Thoracic aorta (tissue), 2 donors: Measurements from ENCODE around the gene TRIM69. TPM values are rescaled to one million over a fixed set of nuclear protein-coding genes. Genes with fewer than 3 reads are reported as not detected.

Experiments
- ATAC-seq: fragments of 150-250 bp; one replicate; pipeline ENCODE4 v1.8.0; 2017; ENCODE audit warnings: low read depth; ENCODE audit not compliant: insufficient number of reproducible peaks, low FRiP score
- DNase-seq: peaks from one replicate; pipeline ENCODE4 v3.0.0-alpha.2; 2020; ENCODE audit warnings: low spot score
- H3K27ac ChIP-seq, 2 donors: fragments of 200-600 bp; sonication (generic); 1 replicate in 1 of 2; 2 replicates in 1 of 2; pipeline ENCODE4 v1.5.1; 2016; ENCODE audit warnings: mild to moderate bottlenecking in 2 of 2, moderate library complexity in 2 of 2
- H3K27me3 ChIP-seq: fragments of 200-600 bp; sonication (generic); replicated peaks from 2 replicates; pipeline ENCODE4 v1.6.0; 2016; ENCODE audit warnings: mild to moderate bottlenecking; ENCODE audit not compliant: insufficient read depth
- H3K36me3 ChIP-seq: fragments of 200-600 bp; sonication (generic); one replicate; pipeline ENCODE4 v1.5.1; 2016
- H3K4me1 ChIP-seq, 2 donors: fragments of 200-600 bp; sonication (generic); 1 replicate in 1 of 2; 2 replicates in 1 of 2; pipeline versions ENCODE4 v1.5.1 to v1.6.0; 2016; ENCODE audit warnings: low read depth in 2 of 2, mild to moderate bottlenecking in 1 of 2; ENCODE audit not compliant: control insufficient read depth in 1 of 2
- H3K4me3 ChIP-seq: fragments of 200-600 bp; sonication (generic); 2 replicates; pipeline ENCODE4 v1.5.1; 2016; ENCODE audit warnings: mild to moderate bottlenecking
- H3K9me3 ChIP-seq: fragments of 200-600 bp; sonication (generic); 2 replicates; pipeline ENCODE4 v1.5.1; 2016
- CTCF ChIP-seq: fragments of 200-600 bp; sonication (generic); IDR thresholded peaks from one replicate; pipeline ENCODE4 v1.5.1; 2019; ENCODE audit warnings: antibody characterized with exemption
- total RNA-seq, 2 donors: library from RNA; depleted of rRNA; stranded (reverse); fragments of >200 nt; gene quantifications; one replicate each; pipeline versions ENCODE4 v1.1.0 to v1.2.3, GENCODE V29; 2016

TRIM69 gene
- total RNA-seq, 2 donors from 2014 or later: 10.4 to 65.0 TPM

GRCh38 chr15:44728576-44729407 is 7.5 kb upstream of the TRIM69 start:
- DNase-seq: peak; percentile 87
- Histone ChIP-seq H3K27me3 (no peaks in the 10 kb centered on the region), H3K9me3 (no peaks in the 10 kb centered on the region), H3K4me3 (peak overlapping the region; percentile 86), H3K27ac (peak overlapping the region; percentile 94 to 95), H3K36me3 (no peaks in the 10 kb centered on the region), H3K4me1 (peaks cover 20 to 37% of the 10 kb centered on the region in 2 donors)
- no peak for TF ChIP-seq CTCF
- peak; percentile 99 for ATAC-seq

GRCh38 chr15:44729408-44730127 is 6.8 kb upstream of the TRIM69 start:
- DNase-seq (no peak), ATAC-seq (peak; percentile 10)
- Histone ChIP-seq H3K4me3 (peak overlapping the region; percentile 86), H3K27ac (peak overlapping the region; percentile 94 to 95), H3K36me3 (no peaks in the 10 kb centered on the region), H3K4me1 (peaks cover 20 to 38% of the 10 kb centered on the region in 2 donors), H3K9me3 (no peaks in the 10 kb centered on the region), H3K27me3 (no peaks in the 10 kb centered on the region)
- no peak for TF ChIP-seq CTCF

GRCh38 chr15:44734839-44735481 is 1.4 kb upstream of the TRIM69 start:
- no peak for ATAC-seq
- H3K36me3 ChIP-seq: no peaks in the 10 kb centered on the region
- peak overlapping the region; percentile 62 to 80 for H3K27ac ChIP-seq
- H3K4me3 ChIP-seq: peak overlapping the region; percentile 55
- DNase-seq: no peak
- TF ChIP-seq CTCF: no peak
- peaks cover 23 to 31% of the 10 kb centered on the region in 2 donors for H3K4me1 ChIP-seq
- H3K9me3 ChIP-seq: no peaks in the 10 kb centered on the region
- no peaks in the 10 kb centered on the region for H3K27me3 ChIP-seq

GRCh38 chr15:44735482-44736180 is 697 bp upstream of the TRIM69 start:
- no peaks in the 10 kb centered on the region for H3K36me3 ChIP-seq
- peak; percentile 60 for ATAC-seq
- no peaks in the 10 kb centered on the region for H3K27me3 ChIP-seq
- peak overlapping the region; percentile 62 to 80 for H3K27ac ChIP-seq
- no peaks in the 10 kb centered on the region for H3K9me3 ChIP-seq
- TF ChIP-seq CTCF: no peak
- DNase-seq: no peak
- H3K4me3 ChIP-seq: peak overlapping the region; percentile 55
- H3K4me1 ChIP-seq: peaks cover 18 to 24% of the 10 kb centered on the region in 2 donors
